GM18511 (cell line): ENCODE results near the gene NAV2.
A peak's percentile ranks its signal among the peaks of the same experiment; 100 is the strongest.
"Not testable (repeated sequence)": the region's sequence is repeated elsewhere in the genome, so short reads cannot be mapped to it uniquely, and the experiment has no call there.

ENCODE experiments used
- ATAC-seq: cut with Tn5 transposase; IDR thresholded peaks from one replicate; pipeline ENCODE4 v1.9.1; 2021; ENCODE audit warnings: mild to moderate bottlenecking, moderate library complexity; ENCODE audit not compliant: unreplicated experiment

The NAV2 gene

GRCh38 chr11:19882356-19882755 is 169.7 kb downstream of the NAV2 start:
- ATAC-seq, result no peak

- ATAC-seq, result no peak
Measured at GRCh38 chr11:19886498-19886897, 173.9 kb downstream of the NAV2 start.

- ATAC-seq, result no peak
Measured at GRCh38 chr11:19887842-19888241, 175.2 kb downstream of the NAV2 start.

- ATAC-seq, result no peak
Measured at GRCh38 chr11:19889531-19889930, 176.9 kb downstream of the NAV2 start.

- no peak for ATAC-seq
Measured at GRCh38 chr11:19890308-19890707, 177.7 kb downstream of the NAV2 start.

GRCh38 chr11:19891022-19891421 is 178.4 kb downstream of the NAV2 start:
- ATAC-seq, result no peak

- no peak for ATAC-seq
Measured at GRCh38 chr11:19892387-19892786, 179.8 kb downstream of the NAV2 start.

GRCh38 chr11:19892876-19893275 is 180.2 kb downstream of the NAV2 start:
- ATAC-seq, result no peak

GRCh38 chr11:19894404-19894803 is 181.8 kb downstream of the NAV2 start:
- no peak for ATAC-seq

- not testable (repeated sequence) for ATAC-seq
Measured at GRCh38 chr11:19895037-19895436, 182.4 kb downstream of the NAV2 start.

- ATAC-seq, result no peak
Measured at GRCh38 chr11:19895776-19896175, 183.1 kb downstream of the NAV2 start.

GRCh38 chr11:19903620-19904069 is 191.0 kb downstream of the NAV2 start:
- ATAC-seq, result peak; percentile 60

- ATAC-seq, result no peak
Measured at GRCh38 chr11:19905280-19905853, 192.7 kb downstream of the NAV2 start.

- no peak for ATAC-seq
Measured at GRCh38 chr11:19906126-19906525, 193.5 kb downstream of the NAV2 start.

- ATAC-seq, result peak; percentile 78
Measured at GRCh38 chr11:19907008-19907579, 194.5 kb downstream of the NAV2 start.

- no peak for ATAC-seq
Measured at GRCh38 chr11:19907839-19908238, 195.2 kb downstream of the NAV2 start.

- ATAC-seq, result no peak
Measured at GRCh38 chr11:19910931-19911330, 198.3 kb downstream of the NAV2 start.

GRCh38 chr11:19912115-19912957 is 199.7 kb downstream of the NAV2 start:
- ATAC-seq, result no peak

GRCh38 chr11:19912958-19913892 is 200.6 kb downstream of the NAV2 start:
- ATAC-seq, result no peak

GRCh38 chr11:19913893-19914249 is 201.2 kb downstream of the NAV2 start:
- no peak for ATAC-seq

- ATAC-seq, result no peak
Measured at GRCh38 chr11:19915808-19916207, 203.2 kb downstream of the NAV2 start.
